IMR-90 (cell line): ENCODE measurements around the gene SLAMF1. TPM values are rescaled to one million over a fixed set of nuclear protein-coding genes. Genes with fewer than 3 reads are reported as not detected.

ENCODE experiments used
- ATAC-seq: fragments of 200-7000 bp; cut with Tn5 transposase; 2 replicates; pipeline ENCODE4 v1.9.1; 2020; ENCODE audit warnings: low read depth, mild to moderate bottlenecking, moderate library complexity
- BruUV-seq: library from RNA; stranded (reverse); fragments of 400-500 nt; replicated peaks from 2 replicates; lab custom pipeline; 2021; lab: Mats Ljungman, UMichigan
- CTCF ChIA-PET: fragments of 300-600 bp; formaldehyde crosslinking; extraction: SDS; loops from one replicate; lab custom pipeline; 2021; ENCODE audit warnings: antibody characterized with exemption; lab: Yijun Ruan, JAX
- POLR2A ChIA-PET: fragments of 300-600 bp; sonication (Branson Sonifier 250); formaldehyde crosslinking; loops from one replicate; lab custom pipeline; 2022; ENCODE audit warnings: antibody characterized with exemption; ENCODE audit not compliant: unreplicated experiment; lab: Charles Lee
- DNase-seq: peaks from one replicate; pipeline ENCODE4 v3.0.0; 2013
- H2AFZ ChIP-seq: replicated peaks from 2 replicates; pipeline ENCODE3; 2013; ENCODE audit warnings: low read length, mild to moderate bottlenecking; ENCODE audit not compliant: poor library complexity
- H2AK5ac ChIP-seq: 2 replicates; pipeline ENCODE4 v1.6.1; 2013; ENCODE audit warnings: low read depth, low read length, inconsistent platforms
- H2AK9ac ChIP-seq: replicated peaks from 2 replicates; pipeline ENCODE3; 2013; ENCODE audit warnings: mild to moderate bottlenecking, low read depth, low read length, moderate library complexity; ENCODE audit not compliant: poor library complexity
- H2BK120ac ChIP-seq: 2 replicates; pipeline ENCODE4 v1.6.1; 2013; ENCODE audit warnings: low read depth, low read length, inconsistent platforms
- H2BK15ac ChIP-seq: 3 replicates; pipeline ENCODE4 v1.6.1; 2013; ENCODE audit warnings: low read depth, low read length, inconsistent platforms
- H2BK20ac ChIP-seq: 2 replicates; pipeline ENCODE4 v1.6.1; 2013; ENCODE audit warnings: low read depth, mild to moderate bottlenecking, inconsistent platforms, low read length, moderate library complexity
- H2BK5ac ChIP-seq: 2 replicates; pipeline ENCODE4 v1.6.1; 2013; ENCODE audit warnings: mild to moderate bottlenecking, low read depth, low read length, inconsistent platforms; ENCODE audit not compliant: poor library complexity, severe bottlenecking
- H3K14ac ChIP-seq: replicated peaks from 2 replicates; pipeline ENCODE4 v1.6.1; 2013; ENCODE audit warnings: low read depth, low read length, inconsistent platforms
- H3K18ac ChIP-seq: 2 replicates; pipeline ENCODE4 v1.6.1; 2013; ENCODE audit warnings: low read depth, low read length, control low read depth
- H3K23ac ChIP-seq: 2 replicates; pipeline ENCODE4 v1.6.1; 2013; ENCODE audit warnings: low read depth, low read length, inconsistent platforms
- H3K27ac ChIP-seq: 2 replicates; pipeline ENCODE4 v1.5.1; 2013; ENCODE audit warnings: mild to moderate bottlenecking, control low read depth, low read length; ENCODE audit not compliant: insufficient read depth
- H3K27me3 ChIP-seq: 2 replicates; pipeline ENCODE4 v1.6.1; 2013; ENCODE audit warnings: low read length; ENCODE audit not compliant: control insufficient read depth, insufficient read depth
- H3K36me3 ChIP-seq: 2 replicates; pipeline ENCODE4 v1.6.1; 2013; ENCODE audit warnings: low read length, mixed read lengths; ENCODE audit not compliant: control insufficient read depth, insufficient read depth
- H3K4ac ChIP-seq: 2 replicates; pipeline ENCODE4 v1.6.1; 2013; ENCODE audit warnings: low read depth, low read length, inconsistent platforms
- H3K4me1 ChIP-seq: 2 replicates; pipeline ENCODE4 v1.6.1; 2013; ENCODE audit warnings: low read length, mixed read lengths; ENCODE audit not compliant: control insufficient read depth, insufficient read depth
- H3K4me2 ChIP-seq: 2 replicates; pipeline ENCODE4 v1.6.1; 2013; ENCODE audit warnings: low read depth, mild to moderate bottlenecking, control low read depth, low read length, moderate library complexity
- H3K4me3 ChIP-seq: 2 replicates; pipeline ENCODE4 v1.5.1; 2013; ENCODE audit warnings: low read depth, mild to moderate bottlenecking, control low read depth, low read length, moderate library complexity; ENCODE audit not compliant: insufficient read depth
- H3K56ac ChIP-seq: 2 replicates; pipeline ENCODE4 v1.6.1; 2013; ENCODE audit warnings: low read length, inconsistent platforms; ENCODE audit not compliant: insufficient read depth; ENCODE audit errors: extremely low read depth
- H3K79me1 ChIP-seq, 2 experiments: 2 replicates each; pipeline ENCODE4 v1.6.1; 2013; ENCODE audit warnings: low read length in 2 of 2, inconsistent platforms in 1 of 2, low read depth in 1 of 2
- H3K9ac ChIP-seq: 2 replicates; pipeline ENCODE4 v1.6.1; 2013; ENCODE audit warnings: low read depth, low read length, control low read depth
- H3K9me1 ChIP-seq: 2 replicates; pipeline ENCODE4 v1.6.1; 2013; ENCODE audit warnings: low read length, inconsistent platforms; ENCODE audit not compliant: insufficient read depth
- H3K9me3 ChIP-seq: 2 replicates; pipeline ENCODE4 v1.6.1; 2013; ENCODE audit warnings: low read length; ENCODE audit not compliant: control insufficient read depth, insufficient read depth
- H4K20me1 ChIP-seq: 2 replicates; pipeline ENCODE4 v1.6.1; 2013; ENCODE audit warnings: low read length, inconsistent platforms; ENCODE audit not compliant: insufficient read depth
- H4K5ac ChIP-seq: 2 replicates; pipeline ENCODE4 v1.6.1; 2013; ENCODE audit warnings: mild to moderate bottlenecking, low read depth, low read length, control low read depth
- H4K8ac ChIP-seq, 2 experiments: 2 replicates each; pipeline ENCODE4 v1.6.1; 2013; ENCODE audit warnings: low read depth in 2 of 2, low read length in 2 of 2, control low read depth in 1 of 2, inconsistent platforms in 1 of 2
- H4K91ac ChIP-seq: 2 replicates; pipeline ENCODE4 v1.6.1; 2013; ENCODE audit warnings: low read depth, low read length, inconsistent platforms; ENCODE audit not compliant: insufficient read depth
- BHLHE40 ChIP-seq: fragments of 150-350 bp; IDR thresholded peaks from 2 replicates; pipeline ENCODE4 v1.6.1; 2016; ENCODE audit warnings: mild to moderate bottlenecking, low read depth, low read length
- CEBPB ChIP-seq: IDR thresholded peaks from 2 replicates; pipeline ENCODE4 v1.6.1; 2012; ENCODE audit warnings: low read depth, low read length, improper control_type of control experiment
- CHD1 ChIP-seq: IDR thresholded peaks from 2 replicates; pipeline ENCODE4 v1.6.1; 2012; ENCODE audit warnings: low read depth, low read length, improper control_type of control experiment
- MAZ ChIP-seq: IDR thresholded peaks from 2 replicates; pipeline ENCODE4 v1.6.1; 2012; ENCODE audit warnings: low read depth, mild to moderate bottlenecking, low read length, improper control_type of control experiment, moderate library complexity, borderline replicate concordance
- RAD21 ChIP-seq: IDR thresholded peaks from 2 replicates; pipeline ENCODE4 v1.6.1; 2012; ENCODE audit warnings: low read length, improper control_type of control experiment
- RFX5 ChIP-seq: IDR thresholded peaks from 2 replicates; pipeline ENCODE4 v1.8.0; 2012; ENCODE audit warnings: low read depth, mild to moderate bottlenecking, low read length, moderate library complexity
- WGBS, 2 experiments: methylation state at CpG; one replicate each; pipeline versions ENCODE4 v1.1.5 to v1.1.7; 2013; ENCODE audit warnings: missing lambda C conversion rate in 2 of 2; ENCODE audit not compliant: insufficient read length in 1 of 2; ENCODE audit errors: extremely low coverage in 2 of 2; 5-methylcytosine and 5-hydroxymethylcytosine counted together
- dilution Hi-C: fragments of 300-500 bp; cut with HindIII; formaldehyde crosslinking; loops from one replicate; pipeline ENCODE4 v1.14.3; 2018; ENCODE audit warnings: low sequenced_read_pairs; ENCODE audit not compliant: unreplicated experiment
- in situ Hi-C: fragments of 300-500 bp; cut with MboI; formaldehyde crosslinking; loops from 3 replicates; pipeline ENCODE4 v1.14.3; 2019; ENCODE audit warnings: low sequenced_read_pairs, inconsistent platforms, mixed read lengths
- intact Hi-C: fragments of 100-400 bp; cut with micrococcal nuclease; formaldehyde crosslinking; loops from 2 replicates; pipeline ENCODE4 v1.10.0; 2022
- polyA plus RNA-seq, 3 experiments: library from polyadenylated mRNA; depleted of rRNA; stranded (reverse); fragments of >200 nt; gene quantifications; 2 replicates each; pipeline ENCODE4 v1.2.3, GENCODE V29; 2012; ENCODE audit warnings: low replicate concordance in 1 of 3
- total RNA-seq: library from RNA; depleted of rRNA; stranded (reverse); fragments of >200 nt; gene quantifications from 2 replicates; pipeline ENCODE4 v1.2.3, GENCODE V29; 2012
- TF ChIP-seq, protein P1 (sequence below): fragments of 150-350 bp; IDR thresholded peaks from 2 replicates; pipeline ENCODE4 v1.6.1; 2017; ENCODE audit warnings: mild to moderate bottlenecking, antibody characterized with exemption, low read length, low read depth

The SLAMF1 gene
- total and polyA plus RNA-seq, 2 of the 4 experiments (the other 2 are of a cell fraction): not detected

GRCh38 chr1:160681891-160682140 lies 35.0 kb upstream of the SLAMF1 start:
- TF ChIP-seq RFX5 (no peak), RAD21 (no peak), BHLHE40 (no peak), MAZ (no peak), CHD1 (no peak), CEBPB (no peak)
- TF ChIP-seq, protein P1, sequence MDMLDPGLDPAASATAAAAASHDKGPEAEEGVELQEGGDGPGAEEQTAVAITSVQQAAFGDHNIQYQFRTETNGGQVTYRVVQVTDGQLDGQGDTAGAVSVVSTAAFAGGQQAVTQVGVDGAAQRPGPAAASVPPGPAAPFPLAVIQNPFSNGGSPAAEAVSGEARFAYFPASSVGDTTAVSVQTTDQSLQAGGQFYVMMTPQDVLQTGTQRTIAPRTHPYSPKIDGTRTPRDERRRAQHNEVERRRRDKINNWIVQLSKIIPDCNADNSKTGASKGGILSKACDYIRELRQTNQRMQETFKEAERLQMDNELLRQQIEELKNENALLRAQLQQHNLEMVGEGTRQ: no peak
- no peaks in the 10 kb centered on the region for H3K9me3 ChIP-seq
- H4K8ac ChIP-seq: no peak overlapping the region
- dilution Hi-C loops: no loop called here
- no peak overlapping the region for H2BK120ac ChIP-seq
- H3K27ac ChIP-seq: no peak overlapping the region
- intact Hi-C loops: no loop called here
- H2BK15ac ChIP-seq: no peak overlapping the region
- no peak overlapping the region for H3K18ac ChIP-seq
- ChIA-PET CTCF (no interaction called here), POLR2A (no interaction called here)
- no peak for DNase-seq
- no peak for ATAC-seq
- no peak overlapping the region for H3K4me2 ChIP-seq
- H2BK5ac ChIP-seq: no peak overlapping the region
- no peak overlapping the region for H2BK20ac ChIP-seq
- no peaks in the 10 kb centered on the region for H3K9me1 ChIP-seq
- H3K9ac ChIP-seq: no peak overlapping the region
- no peak overlapping the region for H3K56ac ChIP-seq
- no TSS peak for BruUV-seq
- H3K4me1 ChIP-seq: no peaks in the 10 kb centered on the region
- no peak overlapping the region for H3K14ac ChIP-seq
- H4K5ac ChIP-seq: no peak overlapping the region
- H4K20me1 ChIP-seq: no peaks in the 10 kb centered on the region
- no peak overlapping the region for H2AK9ac ChIP-seq
- H3K23ac ChIP-seq: no peak overlapping the region
- H3K4me3 ChIP-seq: no peak overlapping the region
- no CpG with 5 or more reads among the region's 3 CpGs for WGBS, 2 experiments
- no peaks in the 10 kb centered on the region for H3K36me3 ChIP-seq
- in situ Hi-C loops: no loop called here
- no peaks in the 10 kb centered on the region; the same call in 1 of the 2 replicates for H3K27me3 ChIP-seq
- H2AFZ ChIP-seq: no peak overlapping the region
- H4K91ac ChIP-seq: no peak overlapping the region
- no peak overlapping the region for H2AK5ac ChIP-seq
- H3K4ac ChIP-seq: no peak overlapping the region
- H3K79me1 ChIP-seq: no peaks in the 10 kb centered on the region
